Activated naive CD4-positive, alpha-beta T cell treated with anti-CD3 and anti-CD28 coated beads, Interleukin-2, amount 50 U/mL, for 72 hours (primary cell): ENCODE data around the gene AANAT. TPM values are rescaled to one million over a fixed set of nuclear protein-coding genes. Genes with fewer than 3 reads are reported as not detected.

Source experiments
- ATAC-seq, 2 donors: fragments of 150-1000 bp; cut with Tn5 transposase; 2 replicates each; pipeline ENCODE4 v1.10.0; 2021; ENCODE audit warnings: mild to moderate bottlenecking in 2 of 2, moderate library complexity in 2 of 2
- DNase-seq, 2 donors: peaks; one replicate each; pipeline ENCODE4 v3.0.0; 2021 to 2022; ENCODE audit warnings: low spot score in 2 of 2
- H3K27ac Mint-ChIP-seq, 2 donors: one replicate each; pipeline ENCODE4 v1.8.0; 2022; ENCODE audit warnings: mild to moderate bottlenecking in 2 of 2, mixed read lengths in 2 of 2
- H3K36me3 Mint-ChIP-seq, 2 donors: one replicate each; pipeline ENCODE4 v1.8.0; 2022; ENCODE audit warnings: mixed read lengths in 2 of 2
- H3K9me3 Mint-ChIP-seq, 2 donors: one replicate each; pipeline ENCODE4 v1.8.0; 2022; ENCODE audit warnings: mixed read lengths in 2 of 2
- total RNA-seq, 2 donors: library from RNA; stranded (reverse); gene quantifications; one replicate each; pipeline ENCODE4 v1.2.3, GENCODE V29; 2022

The AANAT gene
- total RNA-seq, 2 donors from 2014 or later, result not detected

DNA sequence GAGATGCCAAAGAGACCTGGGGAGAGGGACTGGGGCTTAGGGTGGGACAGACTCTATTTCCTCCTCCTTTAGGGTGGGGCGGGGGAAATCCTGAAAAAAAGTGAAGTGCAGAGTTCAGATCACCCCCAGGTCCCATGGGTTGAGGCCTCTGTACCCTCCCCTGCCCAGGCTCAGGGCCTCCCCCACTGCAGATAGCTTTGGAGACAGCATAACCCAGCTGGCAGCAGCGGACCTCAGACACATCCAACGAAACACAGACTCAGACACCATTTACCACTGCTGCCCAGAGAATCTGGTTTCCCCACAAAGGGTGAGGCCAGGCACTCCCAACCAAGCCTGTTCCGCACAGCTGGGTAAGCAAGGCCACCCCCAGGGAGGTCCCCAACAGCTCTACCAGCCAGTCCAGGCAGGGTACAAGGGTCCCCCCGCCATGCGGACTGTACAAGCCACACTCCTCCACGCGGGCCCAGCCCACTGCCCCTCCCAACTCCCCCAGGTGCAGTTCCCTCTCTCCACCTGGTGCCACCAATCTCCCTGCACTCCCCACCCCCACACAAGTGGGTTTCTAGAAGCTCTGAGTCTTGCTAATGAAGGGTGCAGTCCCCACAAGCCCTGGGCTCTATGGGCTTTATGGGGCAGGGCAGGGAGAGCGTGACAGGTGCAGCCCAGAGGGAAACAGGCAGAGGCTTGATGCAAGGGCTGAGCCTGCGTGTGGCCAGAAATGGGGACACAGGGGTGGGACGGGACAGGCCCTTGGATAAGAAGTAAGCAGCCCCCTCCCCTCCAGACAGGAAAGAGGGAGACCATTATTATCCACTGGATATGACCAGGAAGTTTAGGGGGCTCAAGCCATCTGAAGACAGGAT, 25.0 kb downstream of the AANAT start:
- DNase-seq (peak in 1 of 2 donors; percentile 67), ATAC-seq (peak; percentile 39 to 47)
- Mint-ChIP-seq H3K9me3 (no peaks in the 10 kb centered on the region), H3K36me3 (peaks cover 0 to 6% of the 10 kb centered on the region in 2 donors), H3K27ac (peak overlapping the region; percentile 94)

DNA sequence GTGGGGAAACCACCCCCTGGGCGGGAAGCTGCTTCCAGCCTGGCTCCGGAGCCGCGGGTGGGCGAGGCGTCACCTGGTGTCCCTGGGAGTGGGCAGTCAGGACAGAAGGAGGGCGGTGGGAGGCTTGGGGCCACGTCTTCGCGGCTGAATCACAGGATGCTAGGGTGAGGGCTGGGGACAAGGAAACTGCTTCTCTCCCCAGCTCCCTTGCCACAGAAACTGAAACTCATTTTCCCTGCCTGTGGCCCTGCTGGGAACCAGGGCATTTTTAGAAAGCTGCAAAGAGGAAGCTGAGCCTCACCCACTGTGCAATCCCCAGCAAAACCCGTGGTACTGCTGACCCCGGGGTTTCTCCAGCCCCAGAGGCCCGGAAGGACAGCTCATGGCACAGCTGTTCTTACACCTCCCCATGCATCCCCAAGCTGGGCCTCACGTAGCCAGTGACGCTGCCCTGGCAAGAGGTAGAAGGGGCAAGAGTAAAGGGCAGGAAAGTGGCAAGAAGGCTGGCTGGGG, 25.6 kb downstream of the AANAT start:
- H3K9me3 Mint-ChIP-seq, result no peaks in the 10 kb centered on the region
- peak overlapping the region; percentile 94 for H3K27ac Mint-ChIP-seq
- no peaks in the 10 kb centered on the region for H3K36me3 Mint-ChIP-seq

DNA sequence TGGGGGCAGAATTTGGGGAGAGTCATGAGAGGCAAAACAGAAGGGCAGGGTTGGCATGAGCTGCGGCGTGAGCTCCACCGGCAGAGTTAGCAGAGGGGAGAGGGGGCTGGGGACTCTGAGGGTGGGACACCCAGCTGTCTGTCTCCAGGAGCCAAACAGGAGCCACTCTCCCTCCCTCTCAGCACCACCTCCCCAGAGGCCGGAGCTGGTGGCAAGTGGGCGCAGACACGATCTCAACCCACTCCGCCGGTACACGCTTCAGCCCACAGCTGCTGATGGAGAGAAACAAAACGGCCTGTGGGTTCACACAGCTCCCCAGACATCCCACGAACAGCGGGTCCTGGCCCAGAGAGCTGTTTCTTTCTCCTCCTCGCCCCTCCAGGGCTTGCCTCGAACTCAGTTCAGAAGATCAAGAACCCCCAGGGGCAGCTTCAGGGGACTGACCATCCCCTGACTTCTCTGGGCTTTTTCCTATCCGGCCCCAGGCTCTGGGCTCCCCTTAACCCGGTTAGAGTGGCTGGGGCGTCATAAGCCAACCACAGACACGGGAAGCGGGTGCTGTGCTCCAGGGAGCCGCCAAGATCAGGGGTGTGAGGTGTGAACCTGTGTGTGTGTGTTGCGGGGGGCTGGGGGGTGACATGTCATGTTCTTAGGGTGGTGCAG, 26.2 kb downstream of the AANAT start:
- H3K27ac Mint-ChIP-seq, result peak overlapping the region; percentile 94
- ATAC-seq, result peak; percentile 4 to 25
- no peaks in the 10 kb centered on the region for H3K36me3 Mint-ChIP-seq
- no peaks in the 10 kb centered on the region for H3K9me3 Mint-ChIP-seq
- no peak for DNase-seq

More for the DNA sequence above, 25.6 kb downstream of the AANAT start:
- DNase-seq (peak; percentile 38 to 86), ATAC-seq (peak; percentile 71 to 84)

GRCh38 chr17:76495663-76496400, 28.4 kb downstream of the AANAT start:
- peak overlapping the region in 1 of 2 donors; percentile 68 for H3K27ac Mint-ChIP-seq
- DNase-seq (no peak), ATAC-seq (no peak)
- H3K36me3 Mint-ChIP-seq, result peaks cover 0 to 4% of the 10 kb centered on the region in 2 donors
- no peaks in the 10 kb centered on the region for H3K9me3 Mint-ChIP-seq

- Mint-ChIP-seq H3K27ac (peak overlapping the region; percentile 12 to 68), H3K9me3 (no peaks in the 10 kb centered on the region), H3K36me3 (peaks cover 0 to 5% of the 10 kb centered on the region in 2 donors)
- ATAC-seq (peak in 1 of 2 donors; percentile 28), DNase-seq (no peak)
Measured at GRCh38 chr17:76496464-76496863, 29.1 kb downstream of the AANAT start.

DNA sequence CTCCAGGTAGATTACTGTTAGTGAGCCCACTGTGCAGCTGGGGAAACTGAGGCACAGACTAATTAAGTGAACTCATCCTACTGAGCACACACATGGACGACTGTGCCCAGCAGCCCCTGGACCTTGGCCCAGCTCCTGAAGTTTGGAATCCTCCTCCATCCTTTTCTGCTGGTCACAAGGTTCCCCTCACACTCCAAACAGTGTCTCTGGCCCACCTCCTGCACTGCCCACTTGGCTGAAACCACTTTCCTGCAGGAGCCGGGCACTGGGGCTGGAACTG, 30.2 kb downstream of the AANAT start:
- H3K9me3 Mint-ChIP-seq, result no peaks in the 10 kb centered on the region
- DNase-seq, result no peak
- no peak for ATAC-seq
- H3K36me3 Mint-ChIP-seq, result peaks cover 0 to 5% of the 10 kb centered on the region in 2 donors
- peak overlapping the region in 1 of 2 donors; percentile 68 for H3K27ac Mint-ChIP-seq

- Mint-ChIP-seq H3K36me3 (peaks cover 0 to 5% of the 10 kb centered on the region in 2 donors), H3K9me3 (no peaks in the 10 kb centered on the region), H3K27ac (peak overlapping the region; percentile 29 to 68)
- DNase-seq, result no peak
- no peak for ATAC-seq
Measured at GRCh38 chr17:76497979-76498875, 30.8 kb downstream of the AANAT start.

DNA sequence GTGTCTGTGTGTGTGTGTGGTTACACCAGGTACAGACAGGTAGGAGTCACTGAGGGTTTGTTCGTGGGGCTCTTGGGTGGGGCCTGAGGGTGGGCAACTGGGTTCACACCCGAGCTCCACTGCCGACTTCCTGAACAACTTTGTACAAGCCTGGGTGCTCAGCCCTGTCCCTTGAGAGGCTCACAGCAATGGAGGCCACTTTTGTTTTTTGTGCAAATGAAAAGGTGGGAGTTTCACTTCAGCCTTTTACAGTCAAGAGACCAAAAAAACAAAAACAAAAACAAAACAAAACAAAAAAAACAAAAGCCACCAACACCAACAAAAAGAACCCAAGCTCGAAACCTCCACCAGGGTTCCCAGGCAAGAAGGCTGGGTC, 31.5 kb downstream of the AANAT start:
- ATAC-seq (no peak), DNase-seq (no peak)
- Mint-ChIP-seq H3K36me3 (peaks cover 0 to 5% of the 10 kb centered on the region in 2 donors), H3K27ac (no peak overlapping the region), H3K9me3 (no peaks in the 10 kb centered on the region)

DNA sequence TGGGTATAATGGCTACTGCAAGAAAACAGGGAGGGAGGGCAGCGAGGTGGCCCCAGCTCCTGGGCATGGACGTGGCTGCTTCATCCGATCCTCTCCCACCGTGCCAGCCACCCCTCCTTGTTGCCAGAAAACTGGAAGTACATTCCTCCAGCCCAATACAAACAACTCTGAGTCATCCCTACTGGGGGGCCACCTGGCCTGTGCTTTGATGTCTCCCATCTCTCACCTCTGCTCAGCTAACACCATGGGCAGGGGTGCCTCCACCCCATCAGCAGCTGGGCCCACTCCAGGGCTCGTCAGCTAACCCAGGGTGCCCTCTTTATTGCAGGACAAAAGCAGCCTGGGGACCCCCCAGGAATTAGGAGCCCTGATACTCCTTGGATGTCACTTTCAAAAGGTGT, 31.9 kb downstream of the AANAT start:
- H3K27ac Mint-ChIP-seq, result peak overlapping the region in 1 of 2 donors; percentile 65
- no peak for ATAC-seq
- H3K36me3 Mint-ChIP-seq, result peaks cover 0 to 5% of the 10 kb centered on the region in 2 donors

DNA sequence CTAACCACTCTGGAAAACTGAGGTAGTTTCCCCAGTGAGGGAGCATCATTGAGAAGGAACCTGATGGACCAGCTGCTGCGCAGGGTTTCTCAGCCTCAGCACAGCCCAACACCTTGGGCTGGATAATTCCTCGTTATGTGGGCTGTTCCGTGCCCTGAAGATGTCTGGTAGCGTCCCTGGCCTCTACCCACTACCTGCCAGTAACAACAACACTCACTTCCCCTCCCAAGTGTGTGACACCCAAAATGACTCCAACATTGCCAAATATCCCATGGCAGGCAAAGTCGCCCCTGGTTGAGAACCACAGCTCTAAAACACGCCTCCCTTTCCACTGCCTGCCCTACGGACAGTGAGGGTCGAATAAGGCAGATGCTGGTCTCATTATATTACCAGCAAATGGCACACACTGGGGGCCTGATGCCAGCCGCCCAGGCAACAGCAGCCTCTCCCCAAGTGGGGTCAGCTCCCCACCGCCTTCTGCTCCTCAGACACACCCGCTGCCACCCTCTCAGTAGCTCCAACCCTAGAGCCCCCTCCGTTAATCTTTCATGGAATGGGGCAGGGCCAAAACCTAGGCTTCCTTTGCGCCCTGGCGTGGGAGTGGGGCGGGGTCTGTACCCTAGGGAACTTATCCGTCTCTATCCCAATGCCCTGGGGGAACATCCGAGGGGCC, 32.8 kb downstream of the AANAT start:
- DNase-seq (no peak), ATAC-seq (no peak)
- Mint-ChIP-seq H3K27ac (peak overlapping the region in 1 of 2 donors; percentile 92), H3K9me3 (no peaks in the 10 kb centered on the region), H3K36me3 (peaks cover 0 to 5% of the 10 kb centered on the region in 2 donors)

More for the DNA sequence above, 31.9 kb downstream of the AANAT start:
- no peaks in the 10 kb centered on the region for H3K9me3 Mint-ChIP-seq
- no peak for DNase-seq

DNA sequence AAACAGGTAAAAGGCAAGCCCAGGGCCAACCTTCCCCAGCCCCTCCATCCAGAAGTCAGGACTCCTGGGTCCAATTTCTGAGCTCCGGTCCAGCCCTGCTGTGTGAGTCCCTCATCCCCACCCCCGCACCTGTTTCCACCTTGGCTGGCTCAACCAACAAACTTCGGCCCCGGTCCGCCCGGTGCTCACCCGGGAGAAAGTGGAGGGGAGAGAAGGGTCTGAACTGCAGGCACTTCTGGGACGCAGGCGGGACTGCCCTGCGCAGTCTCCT, 33.3 kb downstream of the AANAT start:
- DNase-seq, result no peak
- Mint-ChIP-seq H3K36me3 (peaks cover 0 to 5% of the 10 kb centered on the region in 2 donors), H3K9me3 (no peaks in the 10 kb centered on the region), H3K27ac (peak overlapping the region in 1 of 2 donors; percentile 92)
- ATAC-seq, result peak in 1 of 2 donors; percentile 30

DNA sequence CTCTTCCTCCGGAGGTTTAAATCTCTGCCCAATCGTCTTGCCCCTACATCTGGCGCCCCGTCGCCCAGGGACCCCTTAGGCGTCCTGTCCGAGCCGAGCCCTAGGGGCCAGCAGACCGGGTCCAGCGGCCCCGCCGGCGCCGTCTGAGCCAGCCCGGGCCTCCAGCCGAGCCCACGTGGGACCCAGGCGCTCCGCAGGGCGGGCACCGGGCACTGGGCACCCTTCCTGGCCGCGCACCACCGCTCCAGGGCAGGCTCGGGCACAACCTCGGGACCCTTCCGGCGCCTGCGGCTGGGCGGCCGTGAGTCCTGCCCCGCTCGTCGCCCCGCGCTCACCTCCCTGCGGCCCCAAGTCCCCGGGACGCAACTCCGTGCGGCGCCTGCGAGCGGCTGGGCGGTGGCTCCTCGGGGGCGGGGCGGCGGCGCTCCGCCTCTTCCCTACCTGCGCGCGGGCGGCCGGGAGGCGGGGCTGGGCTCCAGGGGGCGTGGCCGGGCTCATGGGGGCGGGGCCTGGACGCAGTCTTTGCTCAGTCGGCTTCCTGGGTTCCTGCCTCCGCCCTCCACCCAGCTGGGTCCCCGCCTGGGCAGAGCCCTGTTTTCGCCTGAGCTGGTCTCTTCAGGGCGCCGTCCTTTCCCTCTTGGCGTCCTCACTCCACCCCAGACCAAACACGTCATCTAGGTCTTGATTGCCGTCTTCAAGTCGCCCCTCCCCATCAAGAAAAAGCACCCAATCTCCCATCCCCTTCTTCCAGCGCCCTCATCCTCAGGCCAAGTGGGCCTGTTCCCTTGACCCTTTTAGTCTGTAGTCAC, 33.8 kb downstream of the AANAT start, which contains the start of gene RHBDF2:
RHBDF2 (minus strand) TSS at position 406 of the 809 bp plus-strand sequence. CDS start 19,899 bp downstream, outside the sequence.
- no peaks in the 10 kb centered on the region for H3K9me3 Mint-ChIP-seq
- DNase-seq (peak; percentile 96 to 98), ATAC-seq (peak; percentile 84 to 93)
- H3K36me3 Mint-ChIP-seq, result peaks cover 0 to 5% of the 10 kb centered on the region in 2 donors
- peak within 1 kb of the TSS; percentile 68 to 92 for H3K27ac Mint-ChIP-seq

- no peak for DNase-seq
- no peaks in the 10 kb centered on the region for H3K9me3 Mint-ChIP-seq
- H3K36me3 Mint-ChIP-seq, result peaks cover 0 to 5% of the 10 kb centered on the region in 2 donors
- H3K27ac Mint-ChIP-seq, result peak overlapping the region; percentile 68 to 92
- no peak for ATAC-seq
Measured at GRCh38 chr17:76501827-76502307, 34.5 kb downstream of the AANAT start.

GRCh38 chr17:76502341-76503211, 35.2 kb downstream of the AANAT start:
- H3K36me3 Mint-ChIP-seq, result peaks cover 0 to 5% of the 10 kb centered on the region in 2 donors
- H3K27ac Mint-ChIP-seq, result peak overlapping the region in 1 of 2 donors; percentile 92
- no peaks in the 10 kb centered on the region for H3K9me3 Mint-ChIP-seq
- ATAC-seq, result no peak
- DNase-seq, result no peak
